Neural cell (in vitro differentiated cells): ENCODE measurements around the gene KLK3. TPM values are rescaled to one million over a fixed set of nuclear protein-coding genes. Genes with fewer than 3 reads are reported as not detected.

ENCODE experiments used
- H2AFZ ChIP-seq: fragments of 200-600, 300-800 bp; sonication (generic), shearing (Covaris generic); 2 replicates; pipeline ENCODE4 v1.6.0; 2014; ENCODE audit warnings: low read depth, mild to moderate bottlenecking, antibody characterized with exemption, low read length, moderate library complexity
- H3F3A ChIP-seq: fragments of 200-600 bp; shearing (Covaris generic); 2 replicates; pipeline ENCODE4 v1.6.1; 2016; ENCODE audit warnings: mild to moderate bottlenecking, moderate library complexity, mixed read lengths, antibody characterized with exemption, low read length; ENCODE audit not compliant: insufficient read depth, poor library complexity, severe bottlenecking
- H3K27ac ChIP-seq: fragments of 200-600, 300-800 bp; sonication (generic), shearing (Covaris generic); 2 replicates; pipeline ENCODE4 v1.5.1; 2014; ENCODE audit warnings: mild to moderate bottlenecking, low read length, moderate library complexity
- H3K27me3 ChIP-seq: fragments of 300-800, 200-600 bp; sonication (generic), shearing (Covaris generic); 2 replicates; pipeline ENCODE4 v1.6.0; 2014; ENCODE audit warnings: mild to moderate bottlenecking, low read depth, low read length, moderate library complexity; ENCODE audit not compliant: insufficient read depth
- H3K36me3 ChIP-seq: fragments of 300-800, 200-600 bp; sonication (generic), shearing (Covaris generic); 2 replicates; pipeline ENCODE4 v1.5.1; 2014; ENCODE audit warnings: mild to moderate bottlenecking, antibody characterized with exemption, low read length, moderate library complexity; ENCODE audit not compliant: insufficient read depth
- H3K4me2 ChIP-seq: fragments of 300-800, 200-600 bp; sonication (generic), shearing (Covaris generic); 2 replicates; pipeline ENCODE4 v1.6.0; 2014; ENCODE audit warnings: mild to moderate bottlenecking, low read length
- H3K4me3 ChIP-seq: fragments of 300-800, 200-600 bp; sonication (generic), shearing (Covaris generic); 2 replicates; pipeline ENCODE4 v1.5.1; 2014; ENCODE audit warnings: mild to moderate bottlenecking, low read length, moderate library complexity
- H3K79me2 ChIP-seq: fragments of 200-600 bp; shearing (Covaris generic); replicated peaks from 2 replicates; pipeline ENCODE4 v1.6.0; 2014; ENCODE audit warnings: mild to moderate bottlenecking, low read length, moderate library complexity; ENCODE audit not compliant: insufficient read depth
- H3K9ac ChIP-seq: fragments of 300-800, 200-600 bp; sonication (generic), shearing (Covaris generic); 2 replicates; pipeline ENCODE4 v1.6.1; 2016; ENCODE audit warnings: mild to moderate bottlenecking, low read length, mixed read lengths
- H3K9me2 ChIP-seq: fragments of 200-600 bp; shearing (Covaris generic); 2 replicates; pipeline ENCODE4 v1.6.1; 2016; ENCODE audit warnings: mild to moderate bottlenecking, low read length, mixed read lengths; ENCODE audit not compliant: insufficient read depth
- H3K9me3 ChIP-seq: fragments of 200-600, 300-800 bp; sonication (generic), shearing (Covaris generic); 2 replicates; pipeline ENCODE4 v1.6.1; 2016; ENCODE audit warnings: mild to moderate bottlenecking, mixed run types, low read length, moderate library complexity, mixed read lengths
- H4K20me1 ChIP-seq: fragments of 200-600 bp; shearing (Covaris generic); 2 replicates; pipeline ENCODE4 v1.6.1; 2016; ENCODE audit warnings: mild to moderate bottlenecking, mixed run types; ENCODE audit not compliant: insufficient read depth
- EP300 ChIP-seq: fragments of 450-650 bp; conservative IDR thresholded peaks from 2 replicates; pipeline ENCODE4 v1.6.1; 2014; ENCODE audit warnings: antibody characterized with exemption, mild to moderate bottlenecking, moderate library complexity; ENCODE audit not compliant: poor library complexity, severe bottlenecking
- EZH2 ChIP-seq: fragments of 200-600, 300-800 bp; shearing (Covaris generic), sonication (generic); IDR thresholded peaks from 2 replicates; pipeline ENCODE4 v1.6.1; 2014; ENCODE audit warnings: antibody characterized with exemption, low read length, borderline replicate concordance, mild to moderate bottlenecking; ENCODE audit not compliant: insufficient read depth, poor library complexity, severe bottlenecking
- MXI1 ChIP-seq: fragments of 450-650 bp; conservative IDR thresholded peaks from 2 replicates; pipeline ENCODE4 v1.6.1; 2014; ENCODE audit warnings: antibody characterized with exemption, mild to moderate bottlenecking; ENCODE audit not compliant: poor library complexity, severe bottlenecking
- POLR2AphosphoS5 ChIP-seq: IDR thresholded peaks from 2 replicates; pipeline ENCODE4 v1.6.1; 2012
- RAD21 ChIP-seq: fragments of 450-650 bp; conservative IDR thresholded peaks from 2 replicates; pipeline ENCODE4 v1.6.1; 2014; ENCODE audit warnings: antibody characterized with exemption, mild to moderate bottlenecking, moderate library complexity
- SMC3 ChIP-seq: fragments of 450-650 bp; conservative IDR thresholded peaks from 2 replicates; pipeline ENCODE4 v1.6.1; 2014; ENCODE audit warnings: antibody characterized with exemption, mild to moderate bottlenecking, moderate library complexity; ENCODE audit not compliant: poor library complexity
- TAF1 ChIP-seq: IDR thresholded peaks from 2 replicates; pipeline ENCODE4 v1.6.1; 2012; ENCODE audit warnings: low read depth
- polyA plus RNA-seq: library from polyadenylated mRNA; depleted of rRNA; stranded (reverse); fragments of >200 nt; gene quantifications from 2 replicates; pipeline ENCODE4 v1.2.3, GENCODE V29; 2014
- TF ChIP-seq, protein P1 (sequence below): IDR thresholded peaks from 2 replicates; pipeline ENCODE4 v1.6.1; 2012; ENCODE audit warnings: borderline replicate concordance
- TF ChIP-seq, protein P2 (sequence below): fragments of 450-650 bp; IDR thresholded peaks from 2 replicates; pipeline ENCODE4 v1.5.1; 2014; ENCODE audit warnings: antibody characterized with exemption, mild to moderate bottlenecking, moderate library complexity; ENCODE audit not compliant: poor library complexity, severe bottlenecking

KLK3 gene
- polyA plus RNA-seq, 1 donor from 2014 or later = not detected

DNA sequence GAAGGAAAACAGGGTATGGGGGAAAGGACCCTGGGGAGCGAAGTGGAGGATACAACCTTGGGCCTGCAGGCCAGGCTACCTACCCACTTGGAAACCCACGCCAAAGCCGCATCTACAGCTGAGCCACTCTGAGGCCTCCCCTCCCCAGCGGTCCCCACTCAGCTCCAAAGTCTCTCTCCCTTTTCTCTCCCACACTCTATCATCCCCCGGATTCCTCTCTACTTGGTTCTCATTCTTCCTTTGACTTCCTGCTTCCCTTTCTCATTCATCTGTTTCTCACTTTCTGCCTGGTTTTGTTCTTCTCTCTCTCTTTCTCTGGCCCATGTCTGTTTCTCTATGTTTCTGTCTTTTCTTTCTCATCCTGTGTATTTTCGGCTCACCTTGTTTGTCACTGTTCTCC lies 2.7 kb downstream of the KLK3 start:
- Histone ChIP-seq H2AFZ (no peak overlapping the region), H3K27ac (no peak overlapping the region), H3K36me3 (no peaks in the 10 kb centered on the region), H3K79me2 (no peaks in the 10 kb centered on the region), H3K27me3 (no peaks in the 10 kb centered on the region), H3K9me2 (no peaks in the 10 kb centered on the region), H3K4me2 (no peak overlapping the region), H3K4me3 (no peak overlapping the region), H3K9me3 (no peaks in the 10 kb centered on the region), H3K9ac (no peak overlapping the region), H4K20me1 (no peaks in the 10 kb centered on the region), H3F3A (no peaks in the 10 kb centered on the region)
- no peak for TF ChIP-seq MXI1
- no peak for TF ChIP-seq SMC3
- TF ChIP-seq, protein P1, sequence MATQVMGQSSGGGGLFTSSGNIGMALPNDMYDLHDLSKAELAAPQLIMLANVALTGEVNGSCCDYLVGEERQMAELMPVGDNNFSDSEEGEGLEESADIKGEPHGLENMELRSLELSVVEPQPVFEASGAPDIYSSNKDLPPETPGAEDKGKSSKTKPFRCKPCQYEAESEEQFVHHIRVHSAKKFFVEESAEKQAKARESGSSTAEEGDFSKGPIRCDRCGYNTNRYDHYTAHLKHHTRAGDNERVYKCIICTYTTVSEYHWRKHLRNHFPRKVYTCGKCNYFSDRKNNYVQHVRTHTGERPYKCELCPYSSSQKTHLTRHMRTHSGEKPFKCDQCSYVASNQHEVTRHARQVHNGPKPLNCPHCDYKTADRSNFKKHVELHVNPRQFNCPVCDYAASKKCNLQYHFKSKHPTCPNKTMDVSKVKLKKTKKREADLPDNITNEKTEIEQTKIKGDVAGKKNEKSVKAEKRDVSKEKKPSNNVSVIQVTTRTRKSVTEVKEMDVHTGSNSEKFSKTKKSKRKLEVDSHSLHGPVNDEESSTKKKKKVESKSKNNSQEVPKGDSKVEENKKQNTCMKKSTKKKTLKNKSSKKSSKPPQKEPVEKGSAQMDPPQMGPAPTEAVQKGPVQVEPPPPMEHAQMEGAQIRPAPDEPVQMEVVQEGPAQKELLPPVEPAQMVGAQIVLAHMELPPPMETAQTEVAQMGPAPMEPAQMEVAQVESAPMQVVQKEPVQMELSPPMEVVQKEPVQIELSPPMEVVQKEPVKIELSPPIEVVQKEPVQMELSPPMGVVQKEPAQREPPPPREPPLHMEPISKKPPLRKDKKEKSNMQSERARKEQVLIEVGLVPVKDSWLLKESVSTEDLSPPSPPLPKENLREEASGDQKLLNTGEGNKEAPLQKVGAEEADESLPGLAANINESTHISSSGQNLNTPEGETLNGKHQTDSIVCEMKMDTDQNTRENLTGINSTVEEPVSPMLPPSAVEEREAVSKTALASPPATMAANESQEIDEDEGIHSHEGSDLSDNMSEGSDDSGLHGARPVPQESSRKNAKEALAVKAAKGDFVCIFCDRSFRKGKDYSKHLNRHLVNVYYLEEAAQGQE = no peak
- TF ChIP-seq RAD21 = no peak
- no peak for TF ChIP-seq EP300
- TF ChIP-seq EZH2 = no peak
- no peak for TF ChIP-seq POLR2AphosphoS5
- TF ChIP-seq, protein P2, sequence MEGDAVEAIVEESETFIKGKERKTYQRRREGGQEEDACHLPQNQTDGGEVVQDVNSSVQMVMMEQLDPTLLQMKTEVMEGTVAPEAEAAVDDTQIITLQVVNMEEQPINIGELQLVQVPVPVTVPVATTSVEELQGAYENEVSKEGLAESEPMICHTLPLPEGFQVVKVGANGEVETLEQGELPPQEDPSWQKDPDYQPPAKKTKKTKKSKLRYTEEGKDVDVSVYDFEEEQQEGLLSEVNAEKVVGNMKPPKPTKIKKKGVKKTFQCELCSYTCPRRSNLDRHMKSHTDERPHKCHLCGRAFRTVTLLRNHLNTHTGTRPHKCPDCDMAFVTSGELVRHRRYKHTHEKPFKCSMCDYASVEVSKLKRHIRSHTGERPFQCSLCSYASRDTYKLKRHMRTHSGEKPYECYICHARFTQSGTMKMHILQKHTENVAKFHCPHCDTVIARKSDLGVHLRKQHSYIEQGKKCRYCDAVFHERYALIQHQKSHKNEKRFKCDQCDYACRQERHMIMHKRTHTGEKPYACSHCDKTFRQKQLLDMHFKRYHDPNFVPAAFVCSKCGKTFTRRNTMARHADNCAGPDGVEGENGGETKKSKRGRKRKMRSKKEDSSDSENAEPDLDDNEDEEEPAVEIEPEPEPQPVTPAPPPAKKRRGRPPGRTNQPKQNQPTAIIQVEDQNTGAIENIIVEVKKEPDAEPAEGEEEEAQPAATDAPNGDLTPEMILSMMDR = no peak
- TF ChIP-seq TAF1 = no peak

DNA sequence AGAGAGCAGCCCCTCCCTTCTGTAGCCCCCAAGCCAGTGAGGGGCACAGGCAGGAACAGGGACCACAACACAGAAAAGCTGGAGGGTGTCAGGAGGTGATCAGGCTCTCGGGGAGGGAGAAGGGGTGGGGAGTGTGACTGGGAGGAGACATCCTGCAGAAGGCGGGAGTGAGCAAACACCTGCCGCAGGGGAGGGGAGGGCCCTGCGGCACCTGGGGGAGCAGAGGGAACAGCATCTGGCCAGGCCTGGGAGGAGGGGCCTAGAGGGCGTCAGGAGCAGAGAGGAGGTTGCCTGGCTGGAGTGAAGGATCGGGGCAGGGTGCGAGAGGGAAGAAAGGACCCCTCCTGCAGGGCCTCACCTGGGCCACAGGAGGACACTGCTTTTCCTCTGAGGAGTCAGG lies 4.2 kb downstream of the KLK3 start:
- H4K20me1 ChIP-seq = no peaks in the 10 kb centered on the region
- H3K9me2 ChIP-seq = no peaks in the 10 kb centered on the region
- H3K27me3 ChIP-seq = no peaks in the 10 kb centered on the region
- no peak overlapping the region for H3K9ac ChIP-seq
- no peaks in the 10 kb centered on the region for H3F3A ChIP-seq
- no peak overlapping the region for H3K4me2 ChIP-seq
- no peak overlapping the region for H3K4me3 ChIP-seq
- no peak overlapping the region for H3K27ac ChIP-seq
- H2AFZ ChIP-seq = no peak overlapping the region
- no peaks in the 10 kb centered on the region for H3K9me3 ChIP-seq
- H3K79me2 ChIP-seq = no peaks in the 10 kb centered on the region
- TF ChIP-seq RAD21 = no peak
- TF ChIP-seq POLR2AphosphoS5 = no peak
- no peak for TF ChIP-seq EP300
- TF ChIP-seq MXI1 = no peak
- TF ChIP-seq, protein P1 = no peak
- TF ChIP-seq EZH2 = no peak
- no peak for TF ChIP-seq TAF1
- no peak for TF ChIP-seq SMC3
- TF ChIP-seq, protein P2 = no peak
- no peaks in the 10 kb centered on the region for H3K36me3 ChIP-seq
